PC-3 (cell line): ENCODE measurements around the gene AKIRIN1. TPM values are rescaled to one million over a fixed set of nuclear protein-coding genes. Genes with fewer than 3 reads are reported as not detected.
"Not testable (repeated sequence)": the region's sequence is repeated elsewhere in the genome, so short reads cannot be mapped to it uniquely, and the experiment has no call there.

Source experiments
- ATAC-seq: fragments of 200-7000 bp; cut with Tn5 transposase; 2 replicates; pipeline ENCODE4 v1.9.1; 2020; ENCODE audit warnings: mild to moderate bottlenecking, moderate library complexity
- BruUV-seq: library from RNA; stranded (reverse); fragments of 400-500 nt; replicated peaks from 2 replicates; lab custom pipeline; 2021; lab: Mats Ljungman, UMichigan
- CTCF ChIA-PET: fragments of 300-600 bp; sonication (Branson Sonifier 250); formaldehyde crosslinking; loops from one replicate; lab custom pipeline; 2022; ENCODE audit warnings: antibody characterized with exemption; lab: Charles Lee
- POLR2A ChIA-PET: fragments of 300-600 bp; sonication (Branson Sonifier 250); formaldehyde crosslinking; loops from one replicate; lab custom pipeline; 2022; ENCODE audit warnings: antibody characterized with exemption; ENCODE audit not compliant: unreplicated experiment; lab: Charles Lee
- DNase-seq: peaks from one replicate; pipeline ENCODE4 v3.0.0-alpha.2; 2015
- H2AFZ ChIP-seq: fragments of 300-600 bp; sonication (generic); 2 replicates; pipeline ENCODE4 v1.6.0; 2016; ENCODE audit warnings: antibody characterized with exemption, low read length
- H3F3A ChIP-seq: fragments of 300-600 bp; sonication (generic); one replicate; pipeline ENCODE4 v1.6.0; 2017; ENCODE audit warnings: antibody characterized with exemption, low read length, control low read depth, mild to moderate bottlenecking; ENCODE audit not compliant: unreplicated experiment
- H3K27ac ChIP-seq: fragments of 300-600 bp; sonication (generic); 2 replicates; pipeline ENCODE4 v1.5.1; 2016; ENCODE audit warnings: mild to moderate bottlenecking, low read length
- H3K27me3 ChIP-seq: fragments of 300-600 bp; sonication (generic); 2 replicates; pipeline ENCODE4 v1.6.1; 2016; ENCODE audit warnings: low read length, mixed read lengths
- H3K36me3 ChIP-seq: fragments of 300-600 bp; sonication (generic); 2 replicates; pipeline ENCODE4 v1.6.1; 2016; ENCODE audit warnings: low read depth, mixed run types, low read length, mixed read lengths
- H3K4me1 ChIP-seq: fragments of 300-600 bp; sonication (generic); 2 replicates; pipeline ENCODE4 v1.5.1; 2016; ENCODE audit warnings: low read length; ENCODE audit not compliant: insufficient read depth
- H3K4me2 ChIP-seq: fragments of 300-600 bp; sonication (generic); 2 replicates; pipeline ENCODE4 v1.6.0; 2016; ENCODE audit warnings: low read length
- H3K4me3 ChIP-seq: fragments of 300-600 bp; sonication (generic); 2 replicates; pipeline ENCODE4 v1.5.1; 2016; ENCODE audit warnings: mild to moderate bottlenecking, low read length, mixed read lengths
- H3K79me2 ChIP-seq: fragments of 300-600 bp; sonication (generic); 2 replicates; pipeline ENCODE4 v1.6.1; 2017; ENCODE audit warnings: low read length, mixed read lengths
- H3K9ac ChIP-seq: fragments of 300-600 bp; sonication (generic); 2 replicates; pipeline ENCODE4 v1.6.0; 2016; ENCODE audit warnings: mild to moderate bottlenecking, low read length
- H3K9me2 ChIP-seq: fragments of 300-600 bp; sonication (generic); replicated peaks from 2 replicates; pipeline ENCODE4 v1.6.1; 2016; ENCODE audit warnings: mixed run types, low read length, mixed read lengths
- H3K9me3 ChIP-seq: fragments of 300-600 bp; sonication (generic); 2 replicates; pipeline ENCODE4 v1.6.1; 2016; ENCODE audit warnings: low read length, mixed read lengths
- H4K20me1 ChIP-seq: fragments of 300-600 bp; sonication (generic); 2 replicates; pipeline ENCODE4 v1.6.1; 2016; ENCODE audit warnings: low read length, mixed read lengths
- EZH2 ChIP-seq: fragments of 300-600 bp; sonication (generic); IDR thresholded peaks from one replicate; pipeline ENCODE4 v1.6.1; 2017; ENCODE audit warnings: antibody characterized with exemption, mild to moderate bottlenecking, low read length; ENCODE audit not compliant: unreplicated experiment
- EZH2phosphoT487 ChIP-seq: fragments of 300-600 bp; sonication (generic); IDR thresholded peaks from 2 replicates; pipeline ENCODE4 v1.6.1; 2018; ENCODE audit warnings: mild to moderate bottlenecking, antibody characterized with exemption, low read length, borderline replicate concordance
- intact Hi-C: fragments of 100-400 bp; cut with micrococcal nuclease; formaldehyde crosslinking; loops from 2 replicates; pipeline ENCODE4 v1.9.0; 2023
- total RNA-seq: library from RNA; depleted of rRNA; stranded (reverse); fragments of >200 nt; gene quantifications from 2 replicates; pipeline ENCODE4 v1.2.3, GENCODE V29; 2014
- TF ChIP-seq, protein P1 (sequence below): fragments of 300-600 bp; sonication (generic); conservative IDR thresholded peaks from 2 replicates; pipeline ENCODE4 v1.5.1; 2017; ENCODE audit warnings: antibody characterized with exemption, low read depth, mild to moderate bottlenecking, low read length

AKIRIN1 gene
- total RNA-seq, 1 experiment from 2014 or later, result 58.6 TPM

- H3F3A ChIP-seq, result no peaks in the 10 kb centered on the region
- no peaks in the 10 kb centered on the region for H4K20me1 ChIP-seq
- H3K4me1 ChIP-seq, result peaks cover 8% of the 10 kb centered on the region; the same call in 1 of the 2 replicates
- no peak overlapping the region for H2AFZ ChIP-seq
- no peaks in the 10 kb centered on the region for H3K79me2 ChIP-seq
- no peak overlapping the region for H3K4me3 ChIP-seq
- CTCF ChIA-PET, result no interaction called here
- no peaks in the 10 kb centered on the region for H3K9me2 ChIP-seq
- intact Hi-C loops, result no loop called here
- BruUV-seq, result no TSS peak
- no peak overlapping the region for H3K27ac ChIP-seq
- POLR2A ChIA-PET, result no interaction called here
- peak; percentile 39 for DNase-seq
- peak; percentile 96 for ATAC-seq
- H3K4me2 ChIP-seq, result no peak overlapping the region
- no peak overlapping the region for H3K9ac ChIP-seq
- H3K36me3 ChIP-seq, result no peaks in the 10 kb centered on the region
- H3K9me3 ChIP-seq, result no peaks in the 10 kb centered on the region
- TF ChIP-seq EZH2, result no peak
- TF ChIP-seq EZH2phosphoT487, result no peak
- TF ChIP-seq, protein P1, sequence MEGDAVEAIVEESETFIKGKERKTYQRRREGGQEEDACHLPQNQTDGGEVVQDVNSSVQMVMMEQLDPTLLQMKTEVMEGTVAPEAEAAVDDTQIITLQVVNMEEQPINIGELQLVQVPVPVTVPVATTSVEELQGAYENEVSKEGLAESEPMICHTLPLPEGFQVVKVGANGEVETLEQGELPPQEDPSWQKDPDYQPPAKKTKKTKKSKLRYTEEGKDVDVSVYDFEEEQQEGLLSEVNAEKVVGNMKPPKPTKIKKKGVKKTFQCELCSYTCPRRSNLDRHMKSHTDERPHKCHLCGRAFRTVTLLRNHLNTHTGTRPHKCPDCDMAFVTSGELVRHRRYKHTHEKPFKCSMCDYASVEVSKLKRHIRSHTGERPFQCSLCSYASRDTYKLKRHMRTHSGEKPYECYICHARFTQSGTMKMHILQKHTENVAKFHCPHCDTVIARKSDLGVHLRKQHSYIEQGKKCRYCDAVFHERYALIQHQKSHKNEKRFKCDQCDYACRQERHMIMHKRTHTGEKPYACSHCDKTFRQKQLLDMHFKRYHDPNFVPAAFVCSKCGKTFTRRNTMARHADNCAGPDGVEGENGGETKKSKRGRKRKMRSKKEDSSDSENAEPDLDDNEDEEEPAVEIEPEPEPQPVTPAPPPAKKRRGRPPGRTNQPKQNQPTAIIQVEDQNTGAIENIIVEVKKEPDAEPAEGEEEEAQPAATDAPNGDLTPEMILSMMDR, result no peak
- no peaks in the 10 kb centered on the region for H3K27me3 ChIP-seq
Measured at GRCh38 chr1:39016604-39017171, 25.6 kb downstream of the AKIRIN1 start.

- Histone ChIP-seq H3K9ac (no peak overlapping the region), H3K9me3 (no peaks in the 10 kb centered on the region), H3K79me2 (no peaks in the 10 kb centered on the region), H4K20me1 (no peaks in the 10 kb centered on the region), H3K4me2 (no peak overlapping the region), H3K4me1 (peaks cover 8% of the 10 kb centered on the region; the same call in 1 of the 2 replicates), H3K4me3 (no peak overlapping the region), H2AFZ (no peak overlapping the region), H3K9me2 (no peaks in the 10 kb centered on the region), H3K27ac (no peak overlapping the region), H3K27me3 (no peaks in the 10 kb centered on the region), H3K36me3 (no peaks in the 10 kb centered on the region), H3F3A (no peaks in the 10 kb centered on the region)
- intact Hi-C loops, result no loop called here
- ChIA-PET CTCF (no interaction called here), POLR2A (no interaction called here)
- BruUV-seq, result no TSS peak
- DNase-seq (no peak), ATAC-seq (no peak)
- no peak for TF ChIP-seq EZH2phosphoT487
- no peak for TF ChIP-seq EZH2
- TF ChIP-seq, protein P1, result no peak
Measured at GRCh38 chr1:39017266-39017665, 26.2 kb downstream of the AKIRIN1 start.

- H3K27me3 ChIP-seq, POLR2A ChIA-PET, ATAC-seq: not testable (repeated sequence)
Measured at GRCh38 chr1:39020494-39020893, 29.4 kb downstream of the AKIRIN1 start.

More at GRCh38 chr1:39020494-39020893, 29.4 kb downstream of the AKIRIN1 start:
- H3F3A ChIP-seq, H3K36me3 ChIP-seq, H3K4me3 ChIP-seq, CTCF ChIA-PET, H3K27ac ChIP-seq, H3K9ac ChIP-seq, H3K79me2 ChIP-seq, H3K9me3 ChIP-seq, H3K9me2 ChIP-seq, H4K20me1 ChIP-seq, intact Hi-C loops, H2AFZ ChIP-seq, H3K4me1 ChIP-seq, DNase-seq, BruUV-seq, H3K4me2 ChIP-seq: not testable (repeated sequence)
